Gastroesophageal sphincter (tissue), 3 donors: ENCODE measurements around the gene PLEKHD1.

ENCODE experiments used
- CTCF ChIP-seq, 4 experiments: fragments of 200-600 bp in 2 of 4; fragments of 450-650 bp in 2 of 4; sonication (generic) in 1 of 4; IDR thresholded peaks; one replicate each; pipeline ENCODE4 v1.5.1; 2017 to 2019; ENCODE audit warnings: antibody characterized with exemption in 4 of 4, mild to moderate bottlenecking in 2 of 4, moderate library complexity in 2 of 4
- POLR2AphosphoS5 ChIP-seq: sonication (generic); formaldehyde crosslinking; IDR thresholded peaks from one replicate; pipeline ENCODE4 v1.6.1; 2017; ENCODE audit warnings: antibody characterized with exemption

GRCh38 chr14:69561893-69562292, 77.4 kb downstream of the PLEKHD1 start:
- TF ChIP-seq POLR2AphosphoS5 (no peak), CTCF (IDR thresholded peaks at IDR 0.05) (no peak)
